Measurements from ENCODE around the gene NAV2. TPM values are rescaled to one million over a fixed set of nuclear protein-coding genes. Genes with fewer than 3 reads are reported as not detected.

The NAV2 gene
- total RNA-seq, 1 donor from 2014 or later = 11.1 TPM

- Histone ChIP-seq H3K4me3 (ENCODE audit: low read depth, low read length) (no peak overlapping the region), H3K36me3 (ENCODE audit: control insufficient read depth, insufficient read depth, low read length) (no peaks in the 10 kb centered on the region), H3K27me3 (ENCODE audit: control insufficient read depth, insufficient read depth, low read length) (no peaks in the 10 kb centered on the region)
- no peak for TF ChIP-seq CTCF (IDR thresholded peaks at IDR 0.05; ENCODE audit: insufficient read depth, low read length, severe bottlenecking)
- DNase-seq (ENCODE audit: low read depth) = no peak
- FAIRE-seq = no peak
Observed at GRCh38 chr11:19864141-19865140, 151.8 kb downstream of the NAV2 start.

GRCh38 chr11:19866037-19866436 is 153.4 kb downstream of the NAV2 start:
- Histone ChIP-seq H3K36me3 (ENCODE audit: control insufficient read depth, insufficient read depth, low read length) (no peaks in the 10 kb centered on the region), H3K4me3 (ENCODE audit: low read depth, low read length) (no peak overlapping the region), H3K27me3 (ENCODE audit: control insufficient read depth, insufficient read depth, low read length) (no peaks in the 10 kb centered on the region)
- FAIRE-seq = no peak
- no peak for TF ChIP-seq CTCF (IDR thresholded peaks at IDR 0.05; ENCODE audit: insufficient read depth, low read length, severe bottlenecking)
- DNase-seq (ENCODE audit: low read depth) = no peak

- TF ChIP-seq CTCF (IDR thresholded peaks at IDR 0.05; ENCODE audit: insufficient read depth, low read length, severe bottlenecking) = no peak
Observed at GRCh38 chr11:19866521-19866920, 153.9 kb downstream of the NAV2 start.

GRCh38 chr11:19867064-19867463 is 154.4 kb downstream of the NAV2 start:
- DNase-seq (ENCODE audit: low read depth) (no peak), FAIRE-seq (no peak)
- Histone ChIP-seq H3K36me3 (ENCODE audit: control insufficient read depth, insufficient read depth, low read length) (no peaks in the 10 kb centered on the region), H3K4me3 (ENCODE audit: low read depth, low read length) (no peak overlapping the region), H3K27me3 (ENCODE audit: control insufficient read depth, insufficient read depth, low read length) (no peaks in the 10 kb centered on the region)
- TF ChIP-seq CTCF (IDR thresholded peaks at IDR 0.05; ENCODE audit: insufficient read depth, low read length, severe bottlenecking) = no peak

More at GRCh38 chr11:19866521-19866920, 153.9 kb downstream of the NAV2 start:
- no peaks in the 10 kb centered on the region for H3K36me3 ChIP-seq (ENCODE audit: control insufficient read depth, insufficient read depth, low read length)
- no peak for DNase-seq (ENCODE audit: low read depth)
- H3K27me3 ChIP-seq (ENCODE audit: control insufficient read depth, insufficient read depth, low read length) = no peaks in the 10 kb centered on the region
- no peak overlapping the region for H3K4me3 ChIP-seq (ENCODE audit: low read depth, low read length)
- no peak for FAIRE-seq

GRCh38 chr11:19868281-19868821 is 155.7 kb downstream of the NAV2 start:
- DNase-seq (ENCODE audit: low read depth) = peak; percentile 74
- no peaks in the 10 kb centered on the region for H3K27me3 ChIP-seq (ENCODE audit: control insufficient read depth, insufficient read depth, low read length)
- FAIRE-seq = no peak
- no peak overlapping the region for H3K4me3 ChIP-seq (ENCODE audit: low read depth, low read length)
- no peak for TF ChIP-seq CTCF (IDR thresholded peaks at IDR 0.05; ENCODE audit: insufficient read depth, low read length, severe bottlenecking)
- no peaks in the 10 kb centered on the region for H3K36me3 ChIP-seq (ENCODE audit: control insufficient read depth, insufficient read depth, low read length)

Measured in bronchial epithelial cell (primary cell).